ENCODE data around the gene PDE7B.

Gene PDE7B

GRCh38 chr6:136155191-136155590 is 303.7 kb downstream of the PDE7B start:
- H3K4me3 ChIP-seq (replicated peaks in 1 of 2; ENCODE audit: low read depth in 2 of 2, low read length in 2 of 2), result no peak overlapping the region
- TF ChIP-seq CTCF (IDR thresholded peaks at IDR 0.05; ENCODE audit: low read depth, low read length), result no peak
- no peak for DNase-seq (ENCODE audit: low read depth in 2 of 2)

- no peak for DNase-seq (ENCODE audit: low read depth in 2 of 2)
- no peak for TF ChIP-seq CTCF (IDR thresholded peaks at IDR 0.05; ENCODE audit: low read depth, low read length)
- H3K4me3 ChIP-seq (replicated peaks in 1 of 2; ENCODE audit: low read depth in 2 of 2, low read length in 2 of 2), result no peak overlapping the region
Observed at GRCh38 chr6:136157743-136158142, 306.2 kb downstream of the PDE7B start.

- peak; percentile 11 to 91 for DNase-seq (ENCODE audit: low read depth in 2 of 2)
- no peak overlapping the region for H3K4me3 ChIP-seq (replicated peaks in 1 of 2; ENCODE audit: low read depth in 2 of 2, low read length in 2 of 2)
- TF ChIP-seq CTCF (IDR thresholded peaks at IDR 0.05; ENCODE audit: low read depth, low read length), result peak; percentile 1
Observed at GRCh38 chr6:136158387-136158821, 306.9 kb downstream of the PDE7B start.

GRCh38 chr6:136158971-136159370 is 307.5 kb downstream of the PDE7B start:
- TF ChIP-seq CTCF (IDR thresholded peaks at IDR 0.05; ENCODE audit: low read depth, low read length), result no peak

GRCh38 chr6:136160250-136160649 is 308.7 kb downstream of the PDE7B start:
- no peak for TF ChIP-seq CTCF (IDR thresholded peaks at IDR 0.05; ENCODE audit: low read depth, low read length)
- H3K4me3 ChIP-seq (replicated peaks in 1 of 2; ENCODE audit: low read depth in 2 of 2, low read length in 2 of 2), result no peak overlapping the region
- no peak for DNase-seq (ENCODE audit: low read depth in 2 of 2)

More at GRCh38 chr6:136158971-136159370, 307.5 kb downstream of the PDE7B start:
- H3K4me3 ChIP-seq (replicated peaks in 1 of 2; ENCODE audit: low read depth in 2 of 2, low read length in 2 of 2), result no peak overlapping the region
- no peak for DNase-seq (ENCODE audit: low read depth in 2 of 2)

- no peak overlapping the region for H3K4me3 ChIP-seq (replicated peaks in 1 of 2; ENCODE audit: low read depth in 2 of 2, low read length in 2 of 2)
- DNase-seq (ENCODE audit: low read depth in 2 of 2), result no peak
- TF ChIP-seq CTCF (IDR thresholded peaks at IDR 0.05; ENCODE audit: low read depth, low read length), result no peak
Observed at GRCh38 chr6:136161950-136162349, 310.4 kb downstream of the PDE7B start.

- H3K4me3 ChIP-seq (replicated peaks in 1 of 2; ENCODE audit: low read depth in 2 of 2, low read length in 2 of 2), result no peak overlapping the region
- TF ChIP-seq CTCF (IDR thresholded peaks at IDR 0.05; ENCODE audit: low read depth, low read length), result no peak
- no peak for DNase-seq (ENCODE audit: low read depth in 2 of 2)
Observed at GRCh38 chr6:136163260-136163659, 311.8 kb downstream of the PDE7B start.

Measured in cardiac fibroblast (primary cell).